NCI-H2081 treated with DMSO at 0.1 percent for 48 hours (cell line): ENCODE measurements around the gene ADH1C.

ENCODE experiments used
- DNase-seq: peaks from one replicate; lab custom pipeline; 2025; lab: John Stamatoyannopoulos, UW

The ADH1C gene

DNA sequence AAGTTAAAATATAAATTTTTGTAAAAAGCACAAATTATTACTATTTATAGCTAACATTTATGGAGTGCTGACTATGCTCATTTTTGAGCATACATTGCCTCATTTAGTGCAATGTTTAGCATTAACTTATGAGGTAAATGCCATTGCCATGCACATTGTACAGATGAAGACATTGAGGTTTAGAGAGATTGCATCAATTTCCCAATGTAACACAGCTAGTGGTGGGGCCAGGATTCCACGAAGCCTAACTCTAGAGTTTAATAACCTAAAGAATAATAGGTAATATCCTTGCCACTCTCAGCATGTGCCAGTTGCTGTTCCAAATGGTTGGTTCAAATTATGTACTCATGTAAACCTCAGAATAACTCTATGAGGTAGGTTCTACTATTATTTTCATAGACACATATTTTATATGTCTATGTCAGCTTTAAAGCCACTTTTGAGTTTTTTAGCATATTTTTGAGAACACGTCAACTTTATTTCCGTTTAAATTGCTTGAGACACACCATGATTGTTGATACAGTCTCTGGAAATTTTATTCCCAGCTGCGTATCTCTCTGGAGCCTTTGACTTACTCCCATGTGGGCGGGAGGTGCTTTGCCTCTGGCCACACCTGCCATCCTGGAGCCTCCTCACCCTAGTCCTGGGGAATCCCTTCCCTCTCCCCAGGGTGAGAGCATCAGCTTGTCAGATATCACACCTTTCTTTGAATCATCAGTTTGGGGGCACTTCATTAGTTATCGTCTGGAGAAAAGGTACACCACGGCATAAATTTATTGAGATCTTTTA, 51.0 kb downstream of the ADH1C start:
- DNase-seq = no peak

DNA sequence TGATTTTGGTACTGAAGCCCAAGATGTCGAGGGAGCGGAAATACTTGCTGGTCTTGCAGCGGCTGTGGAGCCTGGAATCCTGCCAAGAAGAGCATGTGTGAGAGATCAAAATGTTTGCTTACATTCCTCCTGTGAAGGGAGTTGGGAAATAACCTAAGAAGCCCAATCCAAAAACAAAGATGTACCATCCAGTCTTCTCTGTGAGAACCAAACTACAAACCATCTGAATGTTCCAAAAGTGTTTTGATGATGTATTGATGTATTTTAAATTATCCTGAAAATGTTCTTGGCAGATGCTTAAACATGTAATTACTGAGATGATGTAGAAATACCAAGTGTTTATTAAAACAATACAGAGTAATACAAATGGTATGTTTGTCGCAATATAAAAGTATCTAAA, 51.6 kb downstream of the ADH1C start:
- no peak for DNase-seq

DNA sequence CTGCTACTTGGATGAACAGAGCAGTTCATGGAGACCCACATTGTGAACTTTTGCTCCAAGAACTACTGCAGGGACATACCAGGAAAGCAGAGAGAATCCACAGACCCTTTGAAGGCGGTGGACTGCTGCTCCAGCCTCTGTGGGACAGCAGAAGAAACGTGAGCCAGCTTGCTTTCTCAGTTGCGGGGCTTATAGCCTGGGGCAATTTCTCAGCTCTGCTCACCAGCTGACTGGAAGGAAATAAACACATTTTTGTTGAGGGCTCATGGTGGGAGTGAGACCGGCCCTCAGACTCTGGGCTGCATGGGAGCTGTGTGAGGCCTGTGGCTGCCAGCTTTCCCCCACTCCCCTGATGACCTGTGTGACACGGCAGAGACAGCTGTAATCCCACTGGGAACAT, 59.2 kb downstream of the ADH1C start:
- no peak for DNase-seq

DNA sequence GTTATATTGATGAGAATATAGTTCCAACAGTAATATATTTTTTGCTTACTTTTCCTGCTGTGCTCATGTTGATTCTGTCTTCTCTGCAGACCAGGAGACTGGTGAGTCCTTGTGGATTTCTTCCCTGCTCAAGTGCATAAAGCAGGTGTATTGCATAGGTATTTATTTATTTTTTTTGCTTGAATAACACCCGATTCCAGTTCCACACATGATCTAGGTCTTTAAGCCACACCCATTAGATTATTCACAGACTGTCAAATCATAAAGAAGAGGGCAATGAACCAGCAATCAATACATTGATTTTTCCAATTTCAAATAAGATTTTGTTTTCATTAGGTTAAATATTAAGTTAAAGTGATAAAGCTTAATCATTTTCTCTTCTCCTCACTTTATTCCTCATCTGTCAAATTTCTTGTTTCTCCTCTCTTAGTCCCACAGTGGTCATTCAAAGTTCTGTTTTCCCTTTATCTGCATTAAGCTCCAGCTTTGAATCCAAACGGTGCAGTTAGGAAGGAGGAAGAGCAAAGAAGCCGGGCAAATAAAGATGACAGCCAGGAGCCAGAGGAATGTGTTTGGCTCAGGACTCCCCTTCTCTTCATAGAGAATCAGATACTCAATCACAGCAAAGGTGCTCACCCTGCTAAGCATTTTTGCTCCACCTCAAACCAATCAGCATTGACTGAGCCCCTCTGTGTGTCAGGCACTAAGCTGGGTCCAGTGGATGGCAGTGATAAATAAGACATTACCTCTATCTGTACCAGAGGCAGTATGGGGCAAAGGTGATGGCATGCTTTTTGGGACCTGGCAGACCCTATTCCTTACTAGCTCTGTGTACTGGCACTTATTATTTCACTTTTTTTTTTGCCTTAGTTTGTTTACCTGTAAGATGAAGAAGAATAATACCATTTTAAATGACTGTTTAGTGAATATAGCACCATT, 61.4 kb downstream of the ADH1C start, which contains the start of gene ADH1A:
TSS of gene ADH1A (minus strand) at position 138 of the 939 bp plus-strand sequence. CDS start at position 67, 71 bp downstream.
- DNase-seq = no peak
